Stimulated activated CD4-positive, alpha-beta T cell treated with anti-CD3 and anti-CD28 coated beads, Interleukin-4, amount 100 ng/mL, for 4 hours (primary cell): ENCODE results near the gene UBE2G2.

Experiments
- DNase-seq, 2 experiments: peaks; one replicate each; pipeline ENCODE4 v3.0.0-alpha.2; 2020

The UBE2G2 gene

DNA sequence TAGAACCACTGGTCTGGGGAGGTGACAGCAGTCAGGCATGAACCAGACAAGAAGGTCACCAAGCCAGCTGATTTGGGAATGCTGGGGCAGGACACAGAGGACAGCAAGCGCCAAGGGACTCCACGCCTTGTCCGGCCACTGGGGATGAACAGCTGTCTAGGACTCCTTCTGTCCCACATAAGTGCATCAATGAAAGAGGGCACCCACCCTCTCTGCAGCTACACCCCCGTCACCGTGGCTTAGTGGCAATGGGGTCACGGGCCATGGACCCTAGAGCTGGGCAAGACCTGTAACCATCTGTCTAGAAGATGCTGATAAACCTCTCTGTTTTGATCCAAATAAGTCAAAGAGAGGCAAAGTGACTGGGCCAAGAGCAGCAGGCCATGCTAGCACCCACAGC, 16.8 kb downstream of the UBE2G2 start:
- DNase-seq: no peak

DNA sequence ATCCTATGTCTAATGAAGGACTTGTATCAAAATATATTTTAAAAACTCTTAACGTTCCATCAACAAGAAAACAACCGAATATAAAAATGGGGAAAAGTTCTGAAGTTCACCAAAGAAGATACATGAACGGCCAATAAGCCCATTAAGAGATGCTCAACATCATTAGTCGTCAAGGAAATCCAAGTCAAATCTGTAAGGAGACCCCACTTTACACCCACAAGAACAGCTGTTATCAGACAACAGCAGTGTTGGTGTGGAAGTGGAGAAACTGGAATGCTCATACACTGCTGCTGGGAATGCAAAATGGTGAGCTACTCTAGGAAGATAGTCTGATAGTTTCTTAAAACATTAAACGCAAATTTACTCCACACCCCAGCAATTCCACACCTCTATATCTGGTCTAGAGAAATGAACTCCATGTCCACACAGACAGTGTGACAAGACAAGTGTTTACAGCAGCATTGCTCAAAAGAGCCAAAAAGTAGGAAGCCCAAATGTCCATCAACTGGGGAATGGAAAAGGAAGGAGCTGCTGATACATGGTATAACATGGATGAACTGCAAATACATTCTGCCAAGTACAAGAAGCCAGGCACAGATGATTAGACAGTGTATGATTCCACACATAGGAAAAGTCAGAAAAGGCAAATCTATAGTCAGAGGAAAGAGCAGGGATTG, 18.5 kb downstream of the UBE2G2 start:
- no peak for DNase-seq

DNA sequence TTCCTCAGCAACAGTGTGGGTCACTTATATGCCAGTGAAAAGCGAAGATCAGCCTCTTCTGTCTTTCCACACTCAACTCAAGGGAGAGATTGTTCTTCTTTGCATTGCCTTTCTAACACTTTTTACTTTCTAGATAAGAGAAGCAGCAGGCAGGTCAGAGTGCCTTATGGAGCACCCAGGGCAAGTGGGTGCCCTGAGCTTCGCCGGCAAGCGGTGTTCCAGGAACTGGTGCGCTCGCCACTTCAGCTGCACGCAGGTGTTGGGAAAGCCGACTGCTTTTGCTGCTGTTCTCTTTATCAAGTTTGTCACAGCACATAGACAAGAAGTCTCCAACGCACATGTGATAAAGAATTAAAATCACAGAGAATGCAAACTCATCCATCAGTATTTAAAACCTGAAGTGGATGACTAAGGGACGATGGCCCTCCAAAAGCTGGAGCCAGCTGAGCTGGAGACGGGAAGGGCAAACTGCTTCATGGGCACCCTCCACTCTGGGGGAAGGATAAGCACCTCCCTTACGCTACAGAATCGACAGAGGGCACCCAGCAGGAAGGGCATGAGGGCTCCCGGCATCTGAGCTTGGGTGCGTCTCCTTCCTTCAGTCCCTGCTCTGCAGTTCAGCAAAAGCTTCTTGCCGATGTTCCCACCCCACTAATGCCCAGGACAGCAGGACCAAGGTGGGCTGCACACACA, 20.7 kb downstream of the UBE2G2 start:
- DNase-seq: no peak

DNA sequence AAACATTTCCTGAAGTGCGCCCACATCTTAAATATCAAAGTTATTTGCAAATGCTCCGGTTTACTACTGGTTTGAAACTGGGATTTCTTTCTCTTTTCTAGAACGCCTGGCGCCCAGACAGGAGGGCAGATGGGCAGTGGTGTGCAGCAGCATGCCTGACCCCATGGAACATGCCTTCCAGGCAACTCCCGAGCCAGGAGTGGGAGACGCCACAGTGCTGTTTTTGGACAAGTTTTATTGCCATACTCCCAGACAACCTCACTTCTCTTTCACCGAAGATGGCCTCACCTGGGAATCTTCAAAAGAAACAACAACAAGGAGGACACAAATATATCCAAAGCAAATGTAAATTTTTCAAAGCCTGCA, 21.5 kb downstream of the UBE2G2 start:
- DNase-seq: no peak

DNA sequence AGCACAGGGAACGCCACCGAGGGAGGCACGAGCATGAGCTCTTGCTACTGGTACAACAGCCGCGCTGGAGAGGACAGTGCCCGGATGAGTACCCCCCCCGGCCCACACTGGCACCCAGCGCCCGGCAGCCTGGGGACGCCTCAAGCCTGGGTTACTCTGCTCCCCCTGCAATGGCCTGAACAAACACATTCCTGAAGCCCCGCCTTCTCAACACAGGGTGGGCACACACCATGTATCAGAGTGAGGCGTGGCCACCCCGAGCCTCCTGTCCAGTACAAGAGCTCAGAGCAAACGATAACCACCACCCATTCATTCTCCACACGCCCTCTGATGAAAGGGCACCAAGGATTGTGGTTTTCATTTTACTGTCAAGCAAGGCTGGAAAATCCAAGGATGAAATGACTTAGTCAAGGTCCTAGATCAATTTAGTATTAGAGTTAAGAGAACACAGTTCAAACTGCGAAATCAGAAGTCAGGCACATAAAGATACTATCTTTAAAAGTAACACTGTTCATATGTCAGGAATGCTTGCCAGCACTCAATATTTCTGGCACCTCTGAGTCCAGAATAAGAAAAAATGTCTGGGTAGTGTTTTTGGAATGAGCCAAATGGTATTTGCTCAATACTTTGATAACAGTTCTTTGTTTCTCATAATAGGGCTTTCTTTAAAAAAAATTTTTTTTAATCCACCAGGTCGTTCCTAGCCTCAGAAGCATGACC, 22.0 kb downstream of the UBE2G2 start:
- DNase-seq: no peak

DNA sequence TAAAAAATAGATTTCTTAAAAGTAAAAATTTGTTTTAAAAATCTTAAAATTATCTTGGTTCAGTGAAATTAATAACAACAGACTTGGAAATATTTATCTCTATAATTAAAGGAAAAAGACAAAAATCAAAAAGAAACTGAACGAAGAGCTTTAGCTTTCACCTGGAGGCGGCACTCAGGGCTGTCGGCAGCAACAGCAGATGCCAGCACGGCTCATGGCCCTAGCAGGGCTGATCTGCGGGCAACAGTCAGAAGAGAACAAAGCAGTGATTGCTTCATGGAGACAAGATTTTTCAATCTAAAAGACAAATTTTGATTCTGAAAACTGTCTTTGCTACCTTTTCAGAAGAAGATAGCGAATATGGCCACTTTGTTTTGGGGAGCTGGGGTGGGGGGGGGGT, 22.6 kb downstream of the UBE2G2 start:
- DNase-seq: no peak

DNA sequence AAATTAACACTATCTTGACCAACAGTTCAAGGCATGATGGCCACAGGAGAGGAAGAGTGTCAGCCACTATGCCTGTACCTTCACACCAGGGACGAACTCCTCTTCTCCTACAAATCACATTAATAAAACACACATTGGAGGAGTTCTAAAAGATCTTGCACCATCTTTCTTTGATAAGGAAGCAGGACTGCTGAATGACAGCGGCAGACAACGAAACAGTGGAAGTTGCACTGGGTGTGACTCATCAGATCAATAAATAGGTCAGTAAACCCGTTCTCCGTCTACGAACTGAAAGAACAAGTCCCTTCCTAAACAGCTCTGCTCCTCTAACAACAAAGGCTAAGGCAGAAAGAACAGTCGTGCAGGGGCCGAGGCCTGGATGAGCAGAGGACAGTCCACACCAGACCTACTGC, 23.1 kb downstream of the UBE2G2 start:
- no peak for DNase-seq

DNA sequence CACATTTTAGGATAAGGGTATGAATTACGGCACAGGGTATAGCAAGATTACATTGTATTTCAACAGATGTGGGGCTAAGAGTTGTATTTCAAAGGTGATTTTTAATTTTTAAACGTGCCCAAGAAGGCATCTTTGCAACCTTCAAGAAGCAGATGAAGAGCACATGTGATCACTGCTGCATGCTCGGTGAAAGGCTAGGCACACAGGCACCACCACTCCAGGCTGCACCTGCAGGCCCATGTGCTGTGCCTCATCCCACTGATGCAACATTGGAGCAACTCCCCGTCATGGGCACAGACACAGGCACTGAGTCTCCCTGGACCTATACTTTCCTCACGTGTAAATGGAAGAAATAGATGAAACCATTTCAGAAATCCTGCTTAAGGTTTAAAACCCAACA, 23.5 kb downstream of the UBE2G2 start:
- no peak for DNase-seq

DNA sequence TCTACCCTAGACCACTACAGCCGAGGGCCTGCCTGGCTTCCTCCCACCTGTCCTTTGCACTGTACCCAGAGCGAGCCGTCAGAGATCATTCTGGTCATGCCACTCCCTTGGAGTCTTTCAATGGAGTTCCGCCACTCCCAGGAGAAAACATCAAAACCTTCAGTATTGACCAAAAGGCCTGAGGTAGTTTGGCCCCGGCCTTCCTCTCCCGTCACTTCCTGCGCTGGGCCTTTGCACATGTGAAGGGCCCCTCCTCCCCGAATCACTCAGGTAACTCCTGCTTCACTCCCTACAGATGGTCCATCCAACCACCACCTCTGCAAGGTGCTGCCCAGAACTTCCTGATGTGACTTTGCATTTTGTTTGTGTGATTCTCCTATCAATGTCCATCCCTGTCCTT, 26.6 kb downstream of the UBE2G2 start:
- no peak for DNase-seq

DNA sequence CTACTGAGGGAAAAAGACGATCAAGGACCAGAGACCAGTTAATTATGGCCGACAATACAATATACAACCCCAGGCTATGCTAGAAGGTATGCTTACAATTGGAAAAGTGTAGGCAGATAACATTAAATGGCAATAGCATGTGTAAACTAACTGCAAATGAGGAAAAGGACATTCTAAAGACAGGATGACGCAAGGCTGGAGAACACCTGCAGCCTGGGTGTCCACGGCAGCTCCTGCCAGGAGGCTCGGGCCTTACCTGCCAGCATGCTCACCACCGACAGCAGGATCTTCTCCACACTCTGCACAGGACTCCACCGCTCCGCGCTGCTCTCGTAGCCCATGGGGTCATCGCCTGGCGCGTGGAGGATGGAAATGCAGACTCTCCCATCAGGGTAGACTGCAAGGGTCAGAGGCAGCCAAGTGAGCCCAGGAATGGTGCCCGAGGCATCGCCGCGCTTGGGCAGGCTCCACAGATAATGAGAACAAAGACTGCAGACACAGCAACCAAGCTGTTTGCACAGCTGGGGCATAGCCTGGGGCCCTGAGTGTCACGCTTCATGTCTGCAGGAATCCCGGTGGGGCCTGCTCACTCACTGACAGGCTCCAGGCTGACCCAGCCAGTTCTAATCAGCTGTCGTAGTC, 28.2 kb downstream of the UBE2G2 start:
- no peak for DNase-seq

DNA sequence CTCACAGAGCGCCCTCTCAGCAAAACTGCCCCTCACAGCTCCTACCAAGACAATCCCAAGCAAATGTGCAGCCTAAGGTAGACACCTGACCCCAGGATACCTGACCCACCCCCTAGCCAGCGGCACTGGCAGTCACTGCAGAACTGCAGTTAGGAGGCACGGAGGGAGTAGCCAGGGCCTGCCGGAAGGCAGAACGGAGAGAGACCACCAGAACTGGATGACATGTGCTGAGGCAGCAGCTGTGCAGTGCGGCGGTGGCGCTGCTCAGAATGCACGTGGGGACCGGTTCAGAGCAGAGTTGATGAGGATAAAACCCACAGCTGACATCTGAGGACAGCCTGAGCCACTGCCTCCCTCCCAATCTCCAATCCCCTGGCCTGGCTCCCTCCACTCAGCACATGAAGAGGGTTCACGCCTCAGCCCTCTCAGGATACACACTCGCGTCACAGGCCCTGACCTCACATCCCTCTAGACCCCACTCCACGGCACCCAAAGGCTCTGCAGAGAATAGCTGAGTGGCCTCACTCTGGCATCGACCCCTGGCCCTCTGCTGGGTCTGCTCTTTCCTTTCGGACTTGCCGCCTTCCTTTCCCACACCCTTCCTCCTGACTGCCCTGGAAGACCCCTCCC, 29.6 kb downstream of the UBE2G2 start:
- no peak for DNase-seq

DNA sequence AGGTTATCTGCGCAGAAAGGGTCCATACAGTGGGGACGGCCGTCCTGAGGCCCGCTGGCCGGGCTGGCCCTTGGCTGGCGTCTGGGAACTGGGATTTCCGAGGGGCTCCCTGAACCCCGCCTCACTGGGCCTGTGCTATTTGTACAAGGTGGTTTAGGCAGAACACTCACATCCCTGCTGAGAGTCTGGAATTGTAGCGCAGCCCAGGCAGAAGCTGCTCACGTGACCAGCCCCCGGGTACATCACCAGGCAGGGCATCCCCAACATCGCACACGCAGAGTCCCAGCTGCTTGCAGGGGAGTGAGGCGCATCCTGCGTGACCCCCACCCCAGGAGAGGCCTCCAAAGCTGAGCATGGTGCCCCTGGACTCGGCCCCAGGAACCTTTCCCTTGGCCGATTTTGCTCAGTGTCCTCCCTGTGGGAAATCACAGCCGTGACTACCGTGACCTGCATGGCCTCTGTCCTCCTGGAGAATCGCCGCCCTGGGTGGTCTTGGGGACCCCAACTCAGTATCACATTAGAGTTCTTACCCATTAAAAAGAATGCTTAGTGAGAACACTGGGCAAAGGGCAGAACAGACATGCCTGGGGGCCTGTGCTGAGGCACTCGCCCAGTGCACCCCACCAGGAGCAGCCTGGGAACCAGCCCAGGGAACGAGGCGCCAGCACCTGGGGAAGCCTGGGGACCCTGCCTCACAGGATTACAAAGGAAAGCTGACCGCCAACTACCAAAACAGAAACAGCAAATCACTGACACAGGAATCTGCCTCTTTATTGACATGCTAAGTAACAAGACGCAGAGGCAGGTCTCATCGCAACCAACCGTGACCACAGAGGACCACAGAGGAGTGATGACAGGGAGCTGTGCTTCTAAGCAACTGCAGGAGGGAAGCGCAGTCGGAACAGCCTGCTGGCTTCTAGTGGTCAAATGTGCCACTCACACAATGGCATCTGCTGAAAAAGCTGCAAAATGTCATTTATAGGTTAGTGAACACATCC, 33.5 kb downstream of the UBE2G2 start:
- DNase-seq: no peak

DNA sequence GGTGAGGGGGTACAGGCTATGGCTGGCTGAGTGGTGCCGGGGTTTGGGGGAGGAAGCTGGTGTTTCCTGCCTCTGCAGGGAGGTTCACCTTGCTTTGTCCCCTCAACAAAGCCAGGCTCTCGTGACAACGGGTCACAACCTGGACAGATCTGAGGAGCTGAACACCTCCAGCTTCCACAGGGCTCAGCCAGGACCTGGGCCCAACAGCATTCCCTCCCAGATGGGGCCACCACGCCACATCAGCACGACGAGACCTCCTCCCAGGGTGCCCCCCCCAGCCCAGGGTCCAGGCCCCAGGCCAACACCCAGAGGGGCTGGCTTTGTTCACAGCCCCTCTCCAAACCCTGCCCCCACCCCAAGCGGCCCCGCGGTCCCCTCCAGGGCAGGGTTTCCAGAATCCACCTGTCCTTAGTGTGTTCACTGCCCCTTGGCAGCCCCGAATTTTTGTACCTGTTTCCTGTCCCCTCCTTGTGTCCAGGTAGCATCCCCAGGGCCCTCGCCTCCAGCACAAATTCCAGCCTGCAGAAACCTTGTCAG, 34.7 kb downstream of the UBE2G2 start:
- no peak for DNase-seq

DNA sequence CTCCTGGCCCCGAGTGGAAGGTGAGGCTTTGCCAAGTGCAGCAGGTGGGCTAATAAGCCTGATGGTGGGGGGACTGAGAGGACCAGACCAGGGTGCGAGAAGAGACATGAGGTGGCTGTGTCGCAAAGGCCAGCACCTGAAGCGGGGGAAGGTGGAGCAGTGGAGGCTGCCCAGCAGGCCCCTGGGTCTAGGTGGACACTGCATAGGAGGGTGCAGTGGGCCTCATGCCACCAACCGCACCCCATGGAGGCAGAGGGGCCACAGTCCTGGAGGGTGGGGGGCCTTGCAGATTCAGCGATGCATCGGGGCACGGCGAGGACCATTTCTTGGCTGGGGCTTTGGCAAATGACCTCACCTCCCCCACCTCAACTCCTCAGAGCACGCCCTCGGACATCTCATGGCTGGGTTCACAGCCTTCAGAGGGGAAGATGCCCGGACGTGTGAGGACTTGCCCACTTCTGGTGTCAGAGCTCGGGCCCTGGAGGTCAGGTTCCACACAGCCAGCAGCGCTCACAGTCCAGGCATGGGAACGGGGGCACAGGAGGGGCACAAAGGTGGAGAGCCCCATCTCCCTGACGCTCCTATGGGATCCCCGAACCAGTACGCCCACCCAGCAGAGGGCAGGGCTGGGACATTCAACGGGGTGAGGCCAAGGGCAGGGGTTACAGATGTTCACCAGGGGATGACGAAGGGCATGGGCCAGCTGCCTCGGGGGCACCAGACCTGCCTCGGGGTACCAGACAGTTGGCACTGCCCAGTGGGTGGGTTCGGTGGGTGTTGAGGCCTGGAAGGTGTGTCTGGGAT, 35.4 kb downstream of the UBE2G2 start:
- DNase-seq: no peak

DNA sequence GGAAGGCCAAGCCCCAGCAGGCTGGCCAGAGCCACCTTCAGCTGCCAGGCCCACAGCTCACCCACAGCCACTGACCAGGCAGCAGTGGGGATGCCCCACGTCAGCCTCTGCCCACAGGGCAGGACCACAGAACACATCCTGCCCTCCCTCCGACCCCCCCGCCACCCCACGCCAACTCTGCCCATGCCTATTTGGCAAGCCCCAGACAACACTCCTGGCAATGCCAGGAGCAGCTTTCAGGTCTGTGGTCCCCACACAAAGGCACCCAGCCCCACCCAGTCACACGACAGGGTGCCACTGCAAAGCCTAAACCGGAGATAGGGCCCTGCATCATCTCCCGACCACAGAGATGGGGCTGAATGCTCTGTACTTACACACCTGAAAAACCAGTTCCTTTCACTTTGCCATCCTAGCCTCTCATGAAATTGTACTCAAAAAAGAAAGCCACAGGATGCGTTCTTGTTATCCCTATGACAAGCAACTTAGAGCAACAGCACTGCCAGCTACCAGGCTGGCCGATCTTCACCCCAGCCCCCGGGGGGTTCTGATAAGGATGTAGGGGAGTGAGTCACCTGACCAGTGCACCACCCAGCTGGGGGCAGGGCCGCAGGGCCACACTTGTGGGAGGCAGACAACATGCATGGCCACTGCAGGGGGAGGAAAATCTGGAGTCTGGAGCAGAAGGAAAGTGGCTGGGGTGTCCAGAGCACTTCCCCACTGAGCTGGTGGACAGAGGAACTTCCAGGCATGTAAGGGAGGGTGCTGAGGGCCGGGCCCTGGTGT, 36.2 kb downstream of the UBE2G2 start:
- DNase-seq: no peak

DNA sequence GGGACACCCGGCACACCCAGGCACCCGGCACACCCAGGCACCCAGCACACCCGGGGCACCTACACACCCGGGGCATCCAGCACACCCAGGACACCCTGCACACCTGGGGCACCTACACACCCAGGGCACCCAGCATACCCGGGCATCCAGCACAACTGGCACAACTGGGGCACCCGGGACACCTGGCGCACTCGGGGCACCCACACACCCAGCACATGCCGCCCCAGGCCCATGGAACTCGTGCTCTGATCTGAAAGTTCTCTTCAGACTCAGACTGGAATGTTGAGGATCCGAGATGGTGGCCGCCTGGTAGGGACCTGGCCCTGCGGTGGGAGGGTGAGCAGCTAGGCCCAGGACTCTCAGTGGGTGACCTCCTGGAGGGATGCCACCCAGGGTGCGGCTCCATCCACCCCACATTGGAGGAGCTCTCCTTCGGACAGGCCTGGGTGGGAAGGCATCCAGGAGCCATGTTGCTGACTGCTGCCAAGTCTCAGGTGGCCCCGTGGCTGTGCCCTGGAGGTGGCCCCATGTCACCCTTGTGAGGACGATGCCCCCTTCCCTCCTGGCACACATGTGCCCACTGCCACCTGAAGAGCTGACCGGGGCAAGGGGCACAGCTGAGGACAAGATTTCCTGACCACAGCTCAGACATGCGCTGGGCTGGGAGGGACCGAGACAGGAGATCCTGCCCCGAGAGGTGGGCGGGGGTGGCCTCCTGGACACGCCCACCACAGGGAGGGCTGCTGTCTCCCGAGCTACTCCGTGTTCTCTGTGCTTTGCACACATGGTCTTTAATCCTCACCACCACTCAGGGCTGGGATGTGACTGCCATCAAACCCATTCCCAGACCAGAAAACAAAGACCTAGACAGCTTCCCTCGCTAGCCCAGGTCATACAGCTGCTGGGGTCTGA, 37.0 kb downstream of the UBE2G2 start:
- no peak for DNase-seq

DNA sequence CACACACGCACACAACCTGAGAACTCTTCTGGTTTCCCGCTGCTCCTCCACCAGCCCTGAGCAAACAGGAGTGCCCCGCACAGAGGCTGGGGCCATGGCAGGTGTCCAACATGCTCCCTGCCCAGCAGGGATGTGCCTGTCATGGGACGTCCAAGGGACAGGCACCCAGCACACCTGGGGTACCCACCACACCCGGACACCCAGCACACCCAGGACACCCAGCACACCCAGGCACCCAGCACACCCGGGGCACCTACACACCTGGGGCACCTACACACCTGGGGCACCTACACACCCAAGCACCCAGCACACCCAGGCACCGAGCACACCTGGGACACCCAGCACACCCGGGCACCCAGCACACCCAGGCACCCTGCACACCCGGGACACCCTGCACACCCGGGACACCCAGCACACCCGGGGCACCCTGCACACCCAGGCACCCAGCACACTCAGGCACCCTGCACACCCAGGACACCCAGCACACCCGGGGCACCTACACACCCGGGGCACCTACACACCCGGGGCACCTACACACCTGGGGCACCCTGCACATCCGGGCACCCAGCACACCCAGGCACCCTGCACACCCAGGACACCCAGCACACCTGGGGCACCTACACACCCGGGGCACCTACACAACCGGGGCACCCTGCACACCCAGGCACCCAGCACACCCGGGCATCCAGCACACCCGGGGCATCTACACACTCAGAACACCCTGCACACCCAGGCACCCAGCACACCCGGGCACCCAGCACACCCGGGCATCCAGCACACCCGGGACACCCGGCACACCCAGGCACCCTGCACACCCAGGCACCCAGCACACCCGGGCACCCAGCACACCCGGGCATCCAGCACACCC, 37.9 kb downstream of the UBE2G2 start:
- no peak for DNase-seq

DNA sequence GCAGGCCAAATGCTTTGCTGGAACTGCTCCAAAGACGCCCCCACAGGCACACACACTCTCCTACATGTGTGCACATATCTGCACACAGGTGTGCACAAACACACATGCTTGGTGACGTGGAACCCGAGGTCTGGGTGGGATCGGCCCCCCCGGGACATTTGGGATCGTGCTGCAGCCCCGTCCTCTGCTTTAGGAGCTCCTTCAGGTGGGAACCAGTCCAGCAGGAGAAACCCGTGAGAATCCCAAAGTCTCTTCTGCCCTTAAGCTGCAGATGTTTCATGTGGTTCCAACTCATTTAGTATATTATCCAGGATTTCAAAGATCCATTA, 38.6 kb downstream of the UBE2G2 start:
- DNase-seq: no peak
